GM19372 (cell line): ENCODE results near the gene GRK3.
"Not testable (repeated sequence)": the region's sequence is repeated elsewhere in the genome, so short reads cannot be mapped to it uniquely, and the experiment has no call there.

ENCODE experiments used
- ATAC-seq: cut with Tn5 transposase; IDR thresholded peaks from one replicate; pipeline ENCODE4 v1.9.1; 2021; ENCODE audit warnings: mild to moderate bottlenecking, low read depth, moderate library complexity; ENCODE audit not compliant: unreplicated experiment

Gene GRK3

GRCh38 chr22:25570486-25570885 lies 6.0 kb downstream of the GRK3 start:
- no peak for ATAC-seq

- ATAC-seq = not testable (repeated sequence)
Observed at GRCh38 chr22:25571969-25572707, 7.7 kb downstream of the GRK3 start.

- peak; percentile 51 for ATAC-seq
Observed at GRCh38 chr22:25572708-25573171, 8.3 kb downstream of the GRK3 start.

GRCh38 chr22:25573841-25574240 lies 9.4 kb downstream of the GRK3 start:
- ATAC-seq = no peak

GRCh38 chr22:25574736-25575135 lies 10.3 kb downstream of the GRK3 start:
- no peak for ATAC-seq

- not testable (repeated sequence) for ATAC-seq
Observed at GRCh38 chr22:25575674-25576392, 11.4 kb downstream of the GRK3 start.

- ATAC-seq = not testable (repeated sequence)
Observed at GRCh38 chr22:25581452-25581851, 17.0 kb downstream of the GRK3 start.

GRCh38 chr22:25582946-25583345 lies 18.5 kb downstream of the GRK3 start:
- ATAC-seq = no peak

- not testable (repeated sequence) for ATAC-seq
Observed at GRCh38 chr22:25584993-25585392, 20.5 kb downstream of the GRK3 start.

- not testable (repeated sequence) for ATAC-seq
Observed at GRCh38 chr22:25589664-25590063, 25.2 kb downstream of the GRK3 start.

GRCh38 chr22:25593323-25593722 lies 28.8 kb downstream of the GRK3 start:
- ATAC-seq = not testable (repeated sequence)

GRCh38 chr22:25598609-25599008 lies 34.1 kb downstream of the GRK3 start:
- no peak for ATAC-seq

- no peak for ATAC-seq
Observed at GRCh38 chr22:25602445-25602844, 38.0 kb downstream of the GRK3 start.

- no peak for ATAC-seq
Observed at GRCh38 chr22:25602916-25603315, 38.4 kb downstream of the GRK3 start.

- not testable (repeated sequence) for ATAC-seq
Observed at GRCh38 chr22:25605146-25605545, 40.7 kb downstream of the GRK3 start.

GRCh38 chr22:25605565-25605964 lies 41.1 kb downstream of the GRK3 start:
- not testable (repeated sequence) for ATAC-seq

GRCh38 chr22:25611284-25611683 lies 46.8 kb downstream of the GRK3 start:
- not testable (repeated sequence) for ATAC-seq

GRCh38 chr22:25613131-25613530 lies 48.7 kb downstream of the GRK3 start:
- not testable (repeated sequence) for ATAC-seq

- ATAC-seq = not testable (repeated sequence)
Observed at GRCh38 chr22:25613558-25613957, 49.1 kb downstream of the GRK3 start.

GRCh38 chr22:25614791-25615190 lies 50.3 kb downstream of the GRK3 start:
- ATAC-seq = not testable (repeated sequence)

- no peak for ATAC-seq
Observed at GRCh38 chr22:25621986-25622385, 57.5 kb downstream of the GRK3 start.

GRCh38 chr22:25623310-25623734 lies 58.8 kb downstream of the GRK3 start:
- no peak for ATAC-seq
